RWPE2 (cell line): ENCODE data around the gene GH1.

ENCODE experiments used
- ATAC-seq: fragments of 200-7000 bp; cut with Tn5 transposase; 3 replicates; pipeline ENCODE4 v1.9.1; 2021; ENCODE audit warnings: low read depth
- DNase-seq: peaks from one replicate; pipeline ENCODE4 v3.0.0-alpha.2; 2020; ENCODE audit warnings: low spot score
- H3K27ac ChIP-seq: fragments of 450-650 bp; 2 replicates; pipeline ENCODE4 v1.5.1; 2017; ENCODE audit warnings: mild to moderate bottlenecking; ENCODE audit not compliant: poor library complexity, severe bottlenecking
- H3K27me3 ChIP-seq: fragments of 250-450 bp; sonication (Bioruptor Pico); 2 replicates; pipeline ENCODE4 v1.5.1; 2021; ENCODE audit warnings: mild to moderate bottlenecking, moderate library complexity; ENCODE audit not compliant: insufficient read depth, poor library complexity, severe bottlenecking
- H3K36me3 ChIP-seq: fragments of 250-450 bp; sonication (Bioruptor Pico); 2 replicates; pipeline ENCODE4 v1.5.1; 2020; ENCODE audit warnings: low read depth, mild to moderate bottlenecking, moderate library complexity
- H3K4me1 ChIP-seq: fragments of 250-450 bp; sonication (Bioruptor Pico); 2 replicates; pipeline ENCODE4 v1.5.1; 2021; ENCODE audit warnings: mild to moderate bottlenecking, moderate library complexity; ENCODE audit not compliant: insufficient read depth, poor library complexity, severe bottlenecking
- H3K4me3 ChIP-seq: fragments of 250-450 bp; sonication (Bioruptor Pico); 2 replicates; pipeline ENCODE4 v1.5.1; 2021; ENCODE audit warnings: mild to moderate bottlenecking, moderate library complexity; ENCODE audit not compliant: severe bottlenecking
- H3K9me3 ChIP-seq: fragments of 250-450 bp; sonication (Bioruptor Pico); 2 replicates; pipeline ENCODE4 v1.5.1; 2021; ENCODE audit warnings: mild to moderate bottlenecking, moderate library complexity; ENCODE audit not compliant: severe bottlenecking
- CTCF ChIP-seq: fragments of 450-650 bp; IDR thresholded peaks from one replicate; pipeline ENCODE4 v1.5.1; 2017; ENCODE audit warnings: mild to moderate bottlenecking, moderate library complexity; ENCODE audit not compliant: poor library complexity, severe bottlenecking

Gene GH1

GRCh38 chr17:63955791-63956190 lies 37.2 kb upstream of the GH1 start:
- no peaks in the 10 kb centered on the region for H3K27me3 ChIP-seq
- H3K9me3 ChIP-seq: no peaks in the 10 kb centered on the region
- H3K36me3 ChIP-seq: no peaks in the 10 kb centered on the region
- no peaks in the 10 kb centered on the region for H3K4me1 ChIP-seq
- no peak overlapping the region for H3K4me3 ChIP-seq
- ATAC-seq: no peak
- no peak for TF ChIP-seq CTCF
- no peak for DNase-seq
- no peak overlapping the region for H3K27ac ChIP-seq

GRCh38 chr17:63955232-63955631 lies 36.6 kb upstream of the GH1 start:
- H3K9me3 ChIP-seq: no peaks in the 10 kb centered on the region
- no peak for DNase-seq
- H3K27me3 ChIP-seq: no peaks in the 10 kb centered on the region
- H3K36me3 ChIP-seq: no peaks in the 10 kb centered on the region
- no peak for TF ChIP-seq CTCF
- H3K4me1 ChIP-seq: no peaks in the 10 kb centered on the region
- no peak overlapping the region for H3K27ac ChIP-seq
- ATAC-seq: no peak
- no peak overlapping the region for H3K4me3 ChIP-seq

GRCh38 chr17:63954402-63955063 lies 35.9 kb upstream of the GH1 start:
- Histone ChIP-seq H3K27ac (no peak overlapping the region), H3K36me3 (no peaks in the 10 kb centered on the region), H3K27me3 (no peaks in the 10 kb centered on the region), H3K4me3 (no peak overlapping the region), H3K4me1 (no peaks in the 10 kb centered on the region), H3K9me3 (no peaks in the 10 kb centered on the region)
- TF ChIP-seq CTCF: no peak
- no peak for ATAC-seq
- DNase-seq: no peak

- ATAC-seq: peak; percentile 60
- H3K4me1 ChIP-seq: no peaks in the 10 kb centered on the region
- TF ChIP-seq CTCF: peak; percentile 62
- H3K27me3 ChIP-seq: no peaks in the 10 kb centered on the region
- H3K36me3 ChIP-seq: no peaks in the 10 kb centered on the region
- H3K9me3 ChIP-seq: no peaks in the 10 kb centered on the region
- H3K27ac ChIP-seq: no peak overlapping the region
- no peak overlapping the region for H3K4me3 ChIP-seq
- no peak for DNase-seq
Observed at GRCh38 chr17:63950940-63951907, 32.6 kb upstream of the GH1 start.
